Adipocyte (in vitro differentiated cells): ENCODE measurements around the gene UCHL5.

Source experiments
- DNase-seq: peaks from one replicate; pipeline ENCODE4 v3.0.0-alpha.2; 2015; ENCODE audit warnings: low read depth
- H3K27me3 ChIP-seq: replicated peaks from 2 replicates; pipeline ENCODE4 v1.7.0; 2013; ENCODE audit warnings: mild to moderate bottlenecking, low read length, moderate library complexity; ENCODE audit not compliant: control insufficient read depth, insufficient read depth
- H3K36me3 ChIP-seq: 2 replicates; pipeline ENCODE4 v1.7.0; 2013; ENCODE audit warnings: low read length, mild to moderate bottlenecking, moderate library complexity; ENCODE audit not compliant: control insufficient read depth, insufficient read depth, severe bottlenecking
- H3K4me1 ChIP-seq: 2 replicates; pipeline ENCODE4 v1.7.0; 2013; ENCODE audit warnings: mild to moderate bottlenecking, low read length, moderate library complexity; ENCODE audit not compliant: control insufficient read depth, insufficient read depth
- H3K4me3 ChIP-seq: 2 replicates; pipeline ENCODE4 v1.7.0; 2013; ENCODE audit warnings: mild to moderate bottlenecking, low read length, moderate library complexity
- H3K9ac ChIP-seq: 2 replicates; pipeline ENCODE4 v1.7.0; 2013; ENCODE audit warnings: mild to moderate bottlenecking, low read length, moderate library complexity
- H3K9me3 ChIP-seq: 2 replicates; pipeline ENCODE4 v1.7.0; 2013; ENCODE audit warnings: mild to moderate bottlenecking, low read length, moderate library complexity; ENCODE audit not compliant: control insufficient read depth

Gene UCHL5

DNA sequence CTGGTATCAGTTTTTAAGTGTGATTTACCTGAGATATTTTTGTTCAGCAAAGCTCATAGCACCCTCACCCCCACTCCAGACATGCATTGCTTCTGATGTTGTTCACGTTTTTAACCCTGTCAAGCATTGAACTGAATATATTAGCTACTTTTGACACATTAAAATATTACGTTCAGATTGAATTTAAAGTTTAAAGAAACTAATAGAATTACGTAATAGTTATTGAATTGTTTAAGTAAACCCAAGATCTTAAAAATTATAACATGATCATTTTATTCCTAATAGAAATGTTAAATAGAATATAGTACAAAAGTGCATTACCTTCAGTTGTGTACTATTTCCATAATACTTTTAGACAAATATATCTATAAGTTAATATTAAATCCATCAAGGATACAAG, 27.2 kb upstream of the UCHL5 start:
- DNase-seq, result no peak
- peaks cover 61% of the 10 kb centered on the region for H3K36me3 ChIP-seq

DNA sequence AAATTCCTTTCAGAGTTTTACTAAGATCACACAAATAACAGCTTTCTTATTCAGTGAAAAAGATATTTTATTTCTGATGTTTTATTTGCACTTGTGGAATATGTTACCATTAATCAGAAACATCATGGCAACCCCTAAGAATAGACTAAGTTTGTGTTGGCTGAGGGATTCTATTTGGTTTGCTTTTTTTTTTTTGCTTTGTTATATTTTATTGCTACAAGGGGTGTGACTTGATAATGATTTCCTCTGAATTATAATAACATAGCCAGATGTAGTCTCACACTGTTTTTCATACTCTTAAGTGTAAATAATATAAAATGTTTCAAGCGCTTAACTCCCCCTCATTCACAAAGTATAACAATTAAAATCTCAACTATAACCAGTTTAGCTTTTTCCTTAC, 26.1 kb upstream of the UCHL5 start:
- peaks cover 62% of the 10 kb centered on the region for H3K36me3 ChIP-seq
- DNase-seq, result no peak
- no peaks in the 10 kb centered on the region for H3K27me3 ChIP-seq
- H3K4me1 ChIP-seq, result peaks cover 7% of the 10 kb centered on the region
- no peaks in the 10 kb centered on the region for H3K9me3 ChIP-seq
- no peak overlapping the region for H3K9ac ChIP-seq
- no peak overlapping the region for H3K4me3 ChIP-seq

More for the DNA sequence above, 27.2 kb upstream of the UCHL5 start:
- no peaks in the 10 kb centered on the region for H3K9me3 ChIP-seq
- no peaks in the 10 kb centered on the region for H3K27me3 ChIP-seq
- H3K4me3 ChIP-seq, result no peak overlapping the region
- no peak overlapping the region for H3K9ac ChIP-seq
- H3K4me1 ChIP-seq, result peaks cover 7% of the 10 kb centered on the region

DNA sequence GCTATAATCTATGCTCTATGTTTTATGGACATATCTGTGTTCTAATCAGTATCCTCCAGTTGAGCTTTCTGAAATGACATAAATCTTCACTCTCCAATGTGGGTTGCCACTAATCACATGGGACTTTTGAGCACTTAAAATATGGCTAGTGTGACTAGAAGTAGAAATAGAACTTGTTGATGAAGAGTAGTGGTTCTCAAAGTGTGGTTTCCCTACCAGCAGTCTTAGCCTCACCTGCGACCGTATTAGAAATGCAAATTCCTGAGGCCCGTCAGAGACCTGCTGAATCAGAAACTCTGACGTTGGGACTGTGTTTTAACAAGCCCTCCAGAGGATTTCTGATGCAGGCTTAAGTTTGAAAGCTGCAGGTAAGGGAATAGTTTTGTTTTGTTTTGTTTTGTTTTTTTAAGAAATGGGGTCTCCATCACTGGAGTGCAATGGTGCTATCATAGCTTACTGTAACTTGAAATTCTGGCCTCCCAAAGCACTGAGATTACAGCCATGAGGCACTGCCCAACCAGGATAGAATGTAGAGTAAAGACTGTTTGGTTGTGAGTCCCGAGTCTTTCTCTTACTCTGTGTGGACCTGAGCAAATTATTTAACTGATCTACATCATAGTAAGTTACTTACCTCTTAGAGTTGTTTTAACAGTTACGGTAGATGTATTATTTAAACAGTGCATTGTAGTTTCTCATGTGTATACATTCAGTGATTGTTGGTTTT, 24.4 kb upstream of the UCHL5 start:
- Histone ChIP-seq H3K9ac (no peak overlapping the region), H3K36me3 (peaks cover 69% of the 10 kb centered on the region), H3K4me3 (no peak overlapping the region), H3K9me3 (peaks cover 3% of the 10 kb centered on the region), H3K27me3 (no peaks in the 10 kb centered on the region), H3K4me1 (peaks cover 7% of the 10 kb centered on the region)
- DNase-seq, result no peak

DNA sequence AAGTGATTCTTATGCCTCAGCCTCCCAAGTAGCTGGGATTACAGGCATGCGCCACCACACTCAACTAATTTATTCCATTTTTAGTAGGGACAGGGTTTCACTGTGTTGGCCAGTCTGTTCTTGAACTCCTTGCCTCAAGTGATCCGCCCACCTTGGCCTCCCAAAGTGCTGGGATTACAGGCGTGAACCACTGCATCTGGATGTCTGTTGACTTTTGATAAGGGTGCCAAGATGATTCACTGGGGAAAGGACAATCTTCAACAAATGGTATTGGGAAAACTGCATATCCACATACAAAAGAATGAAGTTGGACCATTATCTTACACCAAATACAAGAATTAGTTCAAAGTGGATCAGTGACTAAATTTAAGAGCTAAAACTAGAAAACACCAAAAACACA, 20.0 kb upstream of the UCHL5 start:
- H3K9me3 ChIP-seq, result peaks cover 11% of the 10 kb centered on the region
- no peak for DNase-seq
- no peak overlapping the region for H3K9ac ChIP-seq
- H3K36me3 ChIP-seq, result peaks cover 71% of the 10 kb centered on the region
- no peak overlapping the region for H3K4me3 ChIP-seq
- no peaks in the 10 kb centered on the region for H3K4me1 ChIP-seq
- no peaks in the 10 kb centered on the region for H3K27me3 ChIP-seq

DNA sequence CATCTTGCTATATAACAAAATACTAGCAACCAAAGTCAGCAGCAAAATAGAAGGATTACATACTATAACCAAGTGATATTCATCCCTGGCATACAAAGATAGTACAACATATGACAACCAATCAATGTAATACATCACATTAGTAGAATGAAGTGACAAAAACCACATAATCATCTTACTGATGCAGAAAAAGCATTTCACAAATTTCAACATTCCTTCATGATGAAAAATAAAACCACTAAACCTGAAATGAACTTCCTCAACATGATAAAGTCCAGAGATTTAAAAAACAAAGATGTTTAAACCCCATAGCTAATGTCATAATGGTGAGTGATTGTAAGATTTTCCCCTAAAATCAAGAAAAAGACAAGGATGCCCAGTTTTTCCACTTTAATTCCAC, 18.8 kb upstream of the UCHL5 start:
- H3K4me3 ChIP-seq, result no peak overlapping the region
- H3K9ac ChIP-seq, result no peak overlapping the region
- H3K27me3 ChIP-seq, result no peaks in the 10 kb centered on the region
- DNase-seq, result no peak
- H3K9me3 ChIP-seq, result peaks cover 11% of the 10 kb centered on the region
- H3K4me1 ChIP-seq, result no peaks in the 10 kb centered on the region
- peaks cover 64% of the 10 kb centered on the region for H3K36me3 ChIP-seq

DNA sequence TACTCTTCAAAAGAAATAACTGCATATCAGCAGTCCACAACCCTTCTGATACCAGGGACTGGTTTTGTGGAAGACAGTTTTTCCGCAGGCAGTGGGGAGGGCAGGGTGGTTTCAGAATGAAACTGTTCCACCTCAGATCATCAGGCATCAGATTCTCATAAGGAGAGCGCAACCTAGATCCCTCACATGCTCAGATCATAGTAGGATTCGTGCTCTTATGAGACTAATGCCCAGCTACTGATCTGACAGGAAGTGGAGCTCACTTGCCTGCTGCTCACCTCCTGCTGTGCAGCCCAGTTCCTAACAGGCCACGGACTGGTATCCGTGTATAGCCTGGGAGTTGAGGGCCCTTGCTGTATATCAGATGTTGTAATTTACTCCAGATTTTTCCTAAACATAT, 11.8 kb upstream of the UCHL5 start:
- Histone ChIP-seq H3K9me3 (no peaks in the 10 kb centered on the region), H3K4me1 (no peaks in the 10 kb centered on the region), H3K36me3 (peaks cover 16% of the 10 kb centered on the region), H3K27me3 (no peaks in the 10 kb centered on the region), H3K9ac (no peak overlapping the region), H3K4me3 (no peak overlapping the region)
- DNase-seq, result no peak

DNA sequence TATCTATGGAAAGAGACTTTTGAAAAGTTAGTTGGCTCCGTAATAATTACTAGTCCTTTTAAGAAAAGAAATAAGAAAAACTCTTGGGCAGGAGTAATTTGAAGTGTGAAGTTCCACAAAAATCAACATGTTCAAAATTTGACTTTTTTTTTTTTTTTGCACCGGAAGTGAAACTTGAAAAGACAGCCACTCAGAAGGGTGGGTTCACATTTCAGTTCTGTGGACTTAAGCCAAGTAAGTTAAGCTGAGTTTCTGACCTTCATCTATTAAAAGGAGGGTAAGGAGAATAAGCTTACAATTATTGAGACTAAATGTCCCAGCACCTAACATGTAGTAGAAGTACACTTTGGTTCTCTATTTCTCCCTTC, 11.2 kb upstream of the UCHL5 start:
- Histone ChIP-seq H3K9me3 (no peaks in the 10 kb centered on the region), H3K4me1 (no peaks in the 10 kb centered on the region), H3K36me3 (peaks cover 16% of the 10 kb centered on the region), H3K9ac (no peak overlapping the region), H3K27me3 (no peaks in the 10 kb centered on the region), H3K4me3 (no peak overlapping the region)
- DNase-seq, result no peak

DNA sequence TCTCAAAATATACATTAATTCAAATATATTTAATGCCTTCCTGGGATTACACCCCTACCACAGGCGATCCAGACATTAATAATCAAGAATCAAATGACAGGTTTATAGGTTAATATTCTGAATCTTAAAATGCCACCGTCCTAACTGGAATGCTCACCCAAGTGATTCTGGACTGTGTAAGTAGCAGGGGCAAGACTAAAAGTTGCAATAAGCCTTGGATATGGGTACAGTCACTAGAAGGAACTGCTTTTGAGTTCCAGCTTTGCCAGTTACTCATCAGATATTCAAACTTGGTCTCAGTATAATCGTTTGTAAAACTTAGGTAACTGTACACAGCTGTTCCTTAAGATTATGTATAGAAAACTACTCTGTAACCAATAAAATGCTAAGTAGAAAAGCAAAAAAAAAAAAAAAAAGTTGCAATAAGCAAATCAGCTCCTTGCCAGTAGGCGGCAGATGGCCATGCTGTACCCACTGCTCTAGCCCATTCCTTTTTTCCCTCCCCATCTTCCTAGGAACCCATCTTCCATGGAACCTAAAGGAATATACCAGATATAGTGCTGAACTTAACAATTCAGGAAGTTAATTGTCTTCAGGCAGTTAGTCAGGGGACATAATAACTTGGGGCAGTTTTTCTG, 10.7 kb upstream of the UCHL5 start:
- no peak overlapping the region for H3K9ac ChIP-seq
- DNase-seq, result peak; percentile 11
- no peaks in the 10 kb centered on the region for H3K4me1 ChIP-seq
- no peak overlapping the region for H3K4me3 ChIP-seq
- peaks cover 16% of the 10 kb centered on the region for H3K36me3 ChIP-seq
- no peaks in the 10 kb centered on the region for H3K27me3 ChIP-seq
- H3K9me3 ChIP-seq, result no peaks in the 10 kb centered on the region

DNA sequence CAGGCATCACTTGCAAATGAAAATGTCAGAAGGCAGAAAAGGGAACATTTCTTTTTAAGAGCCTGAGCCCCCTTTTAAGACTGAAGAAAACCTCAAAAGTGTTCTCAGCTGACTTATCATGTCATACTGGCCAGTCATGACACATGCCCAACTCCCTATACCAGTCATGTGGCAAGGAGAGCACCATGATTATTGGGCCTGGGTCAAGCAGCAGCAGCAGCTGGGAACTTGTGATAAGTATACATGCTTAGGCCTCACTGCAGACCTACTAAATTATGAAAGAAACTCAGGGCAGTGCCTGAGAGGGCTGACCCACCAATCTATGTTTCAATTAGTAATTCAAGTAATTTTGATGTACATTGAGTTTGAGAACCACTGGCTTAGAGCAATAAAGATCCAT, 8.9 kb upstream of the UCHL5 start:
- H3K4me3 ChIP-seq, result no peak overlapping the region
- no peak for DNase-seq
- no peaks in the 10 kb centered on the region for H3K4me1 ChIP-seq
- H3K9ac ChIP-seq, result no peak overlapping the region
- no peaks in the 10 kb centered on the region for H3K27me3 ChIP-seq
- H3K36me3 ChIP-seq, result peaks cover 11% of the 10 kb centered on the region
- no peaks in the 10 kb centered on the region for H3K9me3 ChIP-seq

DNA sequence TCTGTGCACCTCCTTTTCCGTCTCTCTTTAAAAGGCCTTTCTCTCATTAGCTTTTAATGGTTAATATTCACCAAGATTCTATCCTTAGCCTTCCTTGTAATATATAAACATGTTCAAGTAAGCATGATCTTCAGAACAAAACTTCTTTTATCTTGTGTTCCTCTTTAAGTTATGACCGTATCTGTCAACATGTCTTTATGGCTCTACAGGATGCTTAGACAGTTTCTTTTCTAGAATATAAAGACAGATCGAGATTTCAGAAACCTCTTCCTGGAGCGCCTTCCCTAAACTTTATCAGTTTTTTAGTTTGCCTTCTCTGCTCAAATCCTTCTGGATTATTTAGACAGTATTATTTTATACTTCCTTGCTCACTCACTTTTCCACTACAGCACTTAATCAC, 7.4 kb upstream of the UCHL5 start:
- Histone ChIP-seq H3K4me3 (no peak overlapping the region), H3K36me3 (peaks cover 11% of the 10 kb centered on the region), H3K9ac (no peak overlapping the region), H3K9me3 (no peaks in the 10 kb centered on the region), H3K4me1 (peaks cover 3% of the 10 kb centered on the region), H3K27me3 (no peaks in the 10 kb centered on the region)
- DNase-seq, result no peak

DNA sequence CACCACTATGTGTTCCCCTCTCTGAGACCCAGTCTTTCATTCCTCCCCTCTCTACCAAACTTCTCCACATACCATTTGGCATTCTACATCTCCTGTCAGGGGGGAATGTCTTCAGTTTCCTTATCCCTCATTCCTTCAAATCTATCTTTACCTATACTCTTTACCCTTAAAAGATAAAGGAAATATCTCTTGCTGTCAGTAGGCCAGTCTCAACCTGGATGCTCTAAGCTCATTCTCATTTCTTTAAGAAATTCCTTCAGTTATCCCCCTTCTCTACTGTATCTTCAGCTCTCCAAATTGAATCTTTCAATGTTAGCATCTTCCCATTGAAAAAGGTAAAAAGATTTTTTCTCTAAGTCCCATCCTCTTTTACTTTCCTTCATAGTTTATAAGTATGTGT, 6.8 kb upstream of the UCHL5 start:
- Histone ChIP-seq H3K9ac (no peak overlapping the region), H3K4me1 (peaks cover 10% of the 10 kb centered on the region), H3K9me3 (no peaks in the 10 kb centered on the region), H3K4me3 (no peak overlapping the region), H3K36me3 (peaks cover 11% of the 10 kb centered on the region), H3K27me3 (no peaks in the 10 kb centered on the region)
- no peak for DNase-seq
